Measurements from ENCODE around the gene XIRP1. TPM values are rescaled to one million over a fixed set of nuclear protein-coding genes. Genes with fewer than 3 reads are reported as not detected.

Gene XIRP1
- total and polyA plus RNA-seq, 2 of the 13 experiments (the other 11 are each of a cell fraction or from before 2014, with no cell fraction given) = not detected

DNA sequence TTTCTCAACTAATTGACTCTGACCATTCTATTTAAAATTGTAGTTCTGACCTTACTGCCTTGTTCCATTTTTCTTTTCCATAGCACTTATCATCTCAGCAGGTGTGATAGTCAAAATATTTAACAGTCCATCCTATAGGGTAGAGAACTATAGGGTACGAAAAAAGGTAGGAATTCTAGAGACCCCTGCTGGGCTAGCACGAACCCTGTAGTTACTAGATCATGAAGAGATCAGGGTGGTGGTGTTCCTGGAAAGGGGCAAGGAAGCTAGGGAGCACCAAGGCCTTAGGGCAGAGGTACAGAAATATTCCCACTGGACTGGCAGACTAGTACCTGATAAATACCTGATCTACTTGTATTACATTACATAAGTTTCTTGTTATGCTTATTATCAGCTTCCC, 31.9 kb upstream of the XIRP1 start (continued):
- TF ChIP-seq SRF (IDR thresholded peaks at IDR 0.05; ENCODE audit: low read depth, low read length) = no peak
- TF ChIP-seq STAT5B (CRISPR knock-in tag; IDR thresholded peaks at IDR 0.05) = no peak
- no peak for TF ChIP-seq THYN1 (CRISPR knock-in tag; IDR thresholded peaks at IDR 0.05; ENCODE audit: borderline replicate concordance, low read depth)
- TF ChIP-seq MXI1 (IDR thresholded peaks at IDR 0.05; ENCODE audit: borderline replicate concordance, low read depth, low read length) = no peak
- TF ChIP-seq, protein P1, sequence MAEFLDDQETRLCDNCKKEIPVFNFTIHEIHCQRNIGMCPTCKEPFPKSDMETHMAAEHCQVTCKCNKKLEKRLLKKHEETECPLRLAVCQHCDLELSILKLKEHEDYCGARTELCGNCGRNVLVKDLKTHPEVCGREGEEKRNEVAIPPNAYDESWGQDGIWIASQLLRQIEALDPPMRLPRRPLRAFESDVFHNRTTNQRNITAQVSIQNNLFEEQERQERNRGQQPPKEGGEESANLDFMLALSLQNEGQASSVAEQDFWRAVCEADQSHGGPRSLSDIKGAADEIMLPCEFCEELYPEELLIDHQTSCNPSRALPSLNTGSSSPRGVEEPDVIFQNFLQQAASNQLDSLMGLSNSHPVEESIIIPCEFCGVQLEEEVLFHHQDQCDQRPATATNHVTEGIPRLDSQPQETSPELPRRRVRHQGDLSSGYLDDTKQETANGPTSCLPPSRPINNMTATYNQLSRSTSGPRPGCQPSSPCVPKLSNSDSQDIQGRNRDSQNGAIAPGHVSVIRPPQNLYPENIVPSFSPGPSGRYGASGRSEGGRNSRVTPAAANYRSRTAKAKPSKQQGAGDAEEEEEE (CRISPR knock-in tag; IDR thresholded peaks at IDR 0.05; ENCODE audit: borderline replicate concordance) = no peak
- TF ChIP-seq ZBTB33 (CRISPR knock-in tag; IDR thresholded peaks at IDR 0.05) = no peak
- TF ChIP-seq, protein P2, sequence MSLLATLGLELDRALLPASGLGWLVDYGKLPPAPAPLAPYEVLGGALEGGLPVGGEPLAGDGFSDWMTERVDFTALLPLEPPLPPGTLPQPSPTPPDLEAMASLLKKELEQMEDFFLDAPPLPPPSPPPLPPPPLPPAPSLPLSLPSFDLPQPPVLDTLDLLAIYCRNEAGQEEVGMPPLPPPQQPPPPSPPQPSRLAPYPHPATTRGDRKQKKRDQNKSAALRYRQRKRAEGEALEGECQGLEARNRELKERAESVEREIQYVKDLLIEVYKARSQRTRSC (CRISPR knock-in tag; IDR thresholded peaks at IDR 0.05; ENCODE audit: low read depth) = no peak
- TF ChIP-seq ZNF747 (CRISPR knock-in tag; IDR thresholded peaks at IDR 0.05; ENCODE audit: borderline replicate concordance) = no peak
- no peak for TF ChIP-seq ZNF180 (CRISPR knock-in tag; IDR thresholded peaks at IDR 0.05; ENCODE audit: borderline replicate concordance, low read depth)
- no peak for TF ChIP-seq ZNF510 (CRISPR knock-in tag; IDR thresholded peaks at IDR 0.05; ENCODE audit: low read depth)
